HS-27A (cell line): Measurements from ENCODE around the gene MYH2.

Source experiments
- DNase-seq: peaks from one replicate; pipeline ENCODE4 v3.0.0-alpha.2; 2012; ENCODE audit warnings: low read depth, missing footprints

MYH2 gene

GRCh38 chr17:10516065-10516464, 33.4 kb downstream of the MYH2 start:
- no peak for DNase-seq

GRCh38 chr17:10513299-10514067, 36.0 kb downstream of the MYH2 start:
- DNase-seq: no peak

- DNase-seq: no peak
These were observed 36.6 kb downstream of the MYH2 start for GRCh38 chr17:10512856-10513255.

GRCh38 chr17:10499950-10500349, 49.5 kb downstream of the MYH2 start:
- DNase-seq: no peak

GRCh38 chr17:10492004-10492403, 57.5 kb downstream of the MYH2 start:
- DNase-seq: no peak

GRCh38 chr17:10482252-10482651, 67.2 kb downstream of the MYH2 start:
- no peak for DNase-seq

- no peak for DNase-seq
These were observed 71.8 kb downstream of the MYH2 start for GRCh38 chr17:10477701-10478100.

GRCh38 chr17:10474536-10474935, 74.9 kb downstream of the MYH2 start:
- DNase-seq: no peak

- DNase-seq: no peak
These were observed 77.6 kb downstream of the MYH2 start for GRCh38 chr17:10471858-10472257.
